GM12875 (cell line): Measurements from ENCODE around the gene CIBAR2.

Source experiments
- H3K4me3 ChIP-seq: one replicate; pipeline ENCODE4 v1.5.1; 2011; ENCODE audit warnings: low read depth, low read length, control low read depth
- CTCF ChIP-seq: IDR thresholded peaks from 2 replicates; pipeline ENCODE4 v1.5.1; 2011; ENCODE audit warnings: low read depth, mild to moderate bottlenecking, control low read depth, inconsistent platforms, low read length, moderate library complexity, borderline replicate concordance; ENCODE audit not compliant: insufficient read depth

The CIBAR2 gene

GRCh38 chr16:85048921-85049562 is 63.2 kb downstream of the CIBAR2 start:
- no peak for TF ChIP-seq CTCF
- no peak overlapping the region for H3K4me3 ChIP-seq
